SHP77 treated with DMSO at 0.1 percent for 48 hours (cell line): ENCODE data around the gene LRRC56.
A peak's percentile ranks its signal among the peaks of the same experiment; 100 is the strongest.

Experiments used
- DNase-seq: peaks from one replicate; lab custom pipeline; 2025; lab: John Stamatoyannopoulos, UW

Gene LRRC56, protein sequence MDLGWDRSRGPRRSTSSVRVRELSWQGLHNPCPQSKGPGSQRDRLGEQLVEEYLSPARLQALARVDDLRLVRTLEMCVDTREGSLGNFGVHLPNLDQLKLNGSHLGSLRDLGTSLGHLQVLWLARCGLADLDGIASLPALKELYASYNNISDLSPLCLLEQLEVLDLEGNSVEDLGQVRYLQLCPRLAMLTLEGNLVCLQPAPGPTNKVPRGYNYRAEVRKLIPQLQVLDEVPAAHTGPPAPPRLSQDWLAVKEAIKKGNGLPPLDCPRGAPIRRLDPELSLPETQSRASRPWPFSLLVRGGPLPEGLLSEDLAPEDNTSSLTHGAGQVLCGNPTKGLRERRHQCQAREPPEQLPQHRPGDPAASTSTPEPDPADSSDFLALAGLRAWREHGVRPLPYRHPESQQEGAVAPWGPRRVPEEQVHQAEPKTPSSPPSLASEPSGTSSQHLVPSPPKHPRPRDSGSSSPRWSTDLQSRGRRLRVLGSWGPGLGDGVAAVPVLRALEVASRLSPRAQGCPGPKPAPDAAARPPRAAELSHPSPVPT

DNA sequence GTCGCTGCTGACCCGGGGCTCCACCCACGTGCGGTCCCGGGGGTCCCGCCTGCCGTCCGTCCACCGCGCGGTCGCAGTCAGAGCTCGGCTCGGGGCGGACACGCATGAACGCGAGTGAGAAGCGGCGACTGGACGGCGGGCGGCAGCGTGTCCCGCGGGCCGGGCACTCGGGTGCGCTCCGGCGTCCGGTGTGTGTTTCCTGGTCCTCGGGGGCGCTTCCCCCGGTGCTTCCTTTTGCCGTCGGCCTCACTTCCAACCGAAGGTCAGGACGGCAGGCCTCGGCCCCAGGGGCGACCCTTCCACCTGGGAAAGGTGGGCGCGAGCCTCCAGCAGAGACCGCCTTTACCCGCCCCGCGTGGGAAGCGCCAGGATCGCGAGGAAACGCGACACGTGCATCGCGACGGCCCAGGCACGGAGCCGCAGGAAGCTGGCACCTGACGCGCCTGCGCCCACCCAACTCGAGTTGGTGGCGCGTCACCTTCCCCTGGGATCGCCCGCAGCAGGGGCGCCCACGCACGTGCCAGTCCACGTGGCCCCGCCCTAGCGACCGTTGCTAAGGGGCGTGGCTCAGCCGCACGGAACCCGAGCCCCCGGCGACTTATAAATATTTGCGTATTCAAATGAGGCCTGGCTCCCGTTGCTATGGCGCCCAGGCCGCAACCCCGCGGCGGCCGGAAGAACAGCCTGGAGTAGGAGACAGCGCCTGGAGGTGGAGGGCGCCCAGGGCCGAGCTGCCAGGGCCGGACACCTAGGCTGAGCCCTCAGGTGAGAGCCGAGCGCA is at the start of gene LRRC56:
Gene LRRC56, plus strand, starts transcription at position 687 of the 781 bp plus-strand sequence. CDS start 3,158 bp downstream, outside the sequence.
- no peak for DNase-seq

- no peak for DNase-seq
Observed at GRCh38 chr11:487571-488021, 49.7 kb upstream of the LRRC56 start.

GRCh38 chr11:488062-488461 is 49.3 kb upstream of the LRRC56 start:
- DNase-seq, result no peak

DNA sequence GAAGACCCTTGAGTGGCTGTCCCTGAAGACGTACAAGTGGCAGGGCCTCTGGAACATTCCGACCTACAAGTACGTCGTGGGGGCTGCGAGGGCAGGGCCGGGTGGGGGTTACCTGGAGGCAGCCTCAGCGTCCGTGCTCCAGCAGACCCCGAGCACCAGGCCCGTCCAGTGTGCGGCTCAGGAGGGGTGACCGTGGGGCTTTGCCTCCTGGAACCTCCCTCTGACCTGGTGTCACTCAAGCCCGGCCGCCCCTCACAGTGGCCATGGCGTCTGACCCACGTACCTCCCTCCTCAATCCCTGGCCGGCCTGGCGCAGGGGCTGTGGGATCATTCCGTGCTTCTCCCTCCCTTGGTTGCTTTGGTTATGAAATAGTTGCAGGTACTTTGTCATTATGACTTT is 48.7 kb upstream of the LRRC56 start:
- DNase-seq, result no peak

DNA sequence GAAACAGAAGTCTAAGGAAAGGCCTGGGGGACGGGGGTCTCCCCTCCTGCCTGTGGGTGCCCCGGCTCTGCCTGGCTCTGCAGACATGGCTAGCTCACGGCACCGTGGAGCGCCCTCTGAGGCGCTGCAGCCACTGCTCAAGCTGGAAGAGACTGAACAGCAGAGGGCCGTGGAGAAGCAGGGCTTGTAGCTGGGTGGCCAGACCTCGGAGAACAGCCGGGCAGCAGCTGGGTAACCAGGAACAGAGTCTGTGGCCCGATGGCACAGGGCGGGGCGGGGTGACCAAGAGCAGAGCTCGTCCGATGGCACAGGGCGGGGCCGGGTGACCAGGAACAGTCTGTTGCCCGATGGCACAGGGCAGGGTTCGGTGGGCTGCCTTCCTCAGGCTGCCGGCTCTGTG is 48.3 kb upstream of the LRRC56 start:
- DNase-seq, result no peak

- no peak for DNase-seq
Observed at GRCh38 chr11:489610-490185, 47.6 kb upstream of the LRRC56 start.

GRCh38 chr11:490186-490929 is 47.0 kb upstream of the LRRC56 start:
- DNase-seq, result no peak

DNA sequence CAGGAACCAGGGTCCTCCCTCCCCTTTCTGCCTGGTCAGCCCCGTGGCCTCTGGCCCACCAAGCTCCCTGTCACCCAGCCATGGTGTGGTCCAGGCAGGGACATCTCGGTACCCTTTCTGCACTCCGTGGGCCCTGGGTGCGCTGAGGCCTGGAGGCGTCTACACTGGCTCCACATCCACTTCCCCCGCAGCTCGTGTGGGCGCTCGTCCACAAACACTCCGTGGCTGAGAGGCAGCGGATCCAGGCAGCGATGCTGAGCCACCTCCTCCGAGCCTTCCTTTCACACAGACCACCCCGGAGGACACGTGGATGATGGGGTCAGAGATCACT is 46.4 kb upstream of the LRRC56 start:
- no peak for DNase-seq

DNA sequence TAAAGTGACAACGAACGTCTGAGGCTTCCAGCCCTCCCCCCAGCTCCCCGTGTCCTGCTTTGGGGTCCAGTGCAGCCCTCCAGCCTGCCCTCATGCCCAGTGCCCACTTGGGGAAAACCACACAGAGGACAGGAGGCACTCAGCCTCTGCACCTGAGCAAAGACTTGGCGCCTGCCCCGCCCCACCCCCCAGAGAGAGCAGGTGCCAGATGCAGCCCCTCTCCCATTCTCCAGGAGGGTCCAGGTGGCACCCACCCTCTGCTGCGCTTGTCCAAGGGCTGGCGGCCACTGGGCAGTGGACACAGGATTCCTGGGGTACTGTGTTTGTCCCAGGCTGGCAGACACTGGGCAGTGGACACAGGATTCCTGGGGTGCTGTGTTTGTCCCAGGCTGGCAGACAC is 46.0 kb upstream of the LRRC56 start:
- DNase-seq, result no peak

- no peak for DNase-seq
Observed at GRCh38 chr11:492427-493226, 44.7 kb upstream of the LRRC56 start.

- peak; percentile 48 for DNase-seq
Observed at GRCh38 chr11:494761-495536, 42.4 kb upstream of the LRRC56 start.

- no peak for DNase-seq
Observed at GRCh38 chr11:495537-495931, 41.8 kb upstream of the LRRC56 start.

GRCh38 chr11:496834-497564 is 40.3 kb upstream of the LRRC56 start:
- DNase-seq, result no peak

DNA sequence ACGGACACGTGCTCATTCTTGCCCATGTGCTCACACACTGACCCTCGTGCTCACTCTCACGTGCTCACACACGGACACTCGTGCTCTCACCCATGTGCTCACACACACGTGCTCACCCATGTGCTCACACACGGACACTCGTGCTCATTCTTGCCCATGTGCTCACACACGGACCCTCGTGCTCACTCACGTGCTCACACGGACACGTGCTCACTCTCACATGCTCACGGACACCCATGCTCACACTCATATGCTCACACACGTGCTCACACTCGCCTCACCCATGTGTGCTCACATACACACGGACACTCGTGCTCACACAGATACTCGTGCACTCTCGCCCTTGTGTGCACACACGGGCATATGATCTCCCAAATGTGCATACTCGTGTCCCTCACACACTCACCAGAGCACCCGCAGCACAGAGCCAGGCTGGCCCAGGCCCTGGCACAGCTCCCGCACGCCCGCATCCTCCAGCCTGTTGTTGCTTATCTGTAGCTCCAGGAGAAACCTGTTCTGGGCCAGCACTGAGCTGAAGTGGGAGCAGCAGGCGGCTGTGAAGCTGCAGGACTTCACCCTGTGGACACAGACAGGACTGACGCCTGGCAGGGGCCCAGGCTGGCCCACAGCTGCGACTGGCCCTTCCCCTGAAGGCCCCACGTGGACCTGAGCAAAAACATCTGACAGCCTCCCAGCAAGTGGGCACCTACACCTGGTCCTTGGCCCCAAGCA is 39.6 kb upstream of the LRRC56 start:
- no peak for DNase-seq

GRCh38 chr11:498297-499181 is 38.8 kb upstream of the LRRC56 start:
- DNase-seq, result no peak

GRCh38 chr11:499201-500076 is 37.9 kb upstream of the LRRC56 start:
- no peak for DNase-seq
